Erythroblast (primary cell): ENCODE measurements around the gene LIMCH1.

Source experiments
- GATA1 ChIP-seq: IDR thresholded peaks from 2 replicates; pipeline ENCODE4 v1.6.1; 2011; ENCODE audit warnings: low read depth, mild to moderate bottlenecking, control low read depth, low read length, moderate library complexity
- POLR2A ChIP-seq: IDR thresholded peaks from 2 replicates; pipeline ENCODE4 v1.6.1; 2011; ENCODE audit warnings: mild to moderate bottlenecking, low read length

DNA sequence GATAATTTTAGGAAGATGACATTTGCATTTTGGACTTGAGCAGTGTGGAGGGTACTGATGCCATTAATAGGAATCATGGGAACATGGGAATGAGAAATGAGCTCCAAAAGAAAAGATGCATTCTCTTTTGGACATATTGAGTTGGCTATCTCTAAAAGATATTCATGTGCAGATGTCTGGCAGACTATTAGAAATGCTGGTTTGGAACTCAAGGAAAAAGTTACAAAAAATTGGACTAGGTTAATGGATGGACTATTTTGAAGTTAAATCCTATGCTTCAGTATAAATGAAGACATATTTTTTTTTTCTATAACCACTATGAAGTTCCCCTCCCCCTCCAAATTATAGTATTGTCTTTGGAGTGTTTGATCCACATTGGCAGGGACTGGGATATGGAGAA, 3.6 kb upstream of the LIMCH1 start:
- TF ChIP-seq POLR2A (no peak), GATA1 (no peak)
